Measurements from ENCODE around the gene MTMR3.
"Not testable (repeated sequence)": the region's sequence is repeated elsewhere in the genome, so short reads cannot be mapped to it uniquely, and the experiment has no call there.

GRCh38 chr22:29836791-29837370 lies 46.1 kb upstream of the MTMR3 start:
- TF ChIP-seq, protein P1, sequence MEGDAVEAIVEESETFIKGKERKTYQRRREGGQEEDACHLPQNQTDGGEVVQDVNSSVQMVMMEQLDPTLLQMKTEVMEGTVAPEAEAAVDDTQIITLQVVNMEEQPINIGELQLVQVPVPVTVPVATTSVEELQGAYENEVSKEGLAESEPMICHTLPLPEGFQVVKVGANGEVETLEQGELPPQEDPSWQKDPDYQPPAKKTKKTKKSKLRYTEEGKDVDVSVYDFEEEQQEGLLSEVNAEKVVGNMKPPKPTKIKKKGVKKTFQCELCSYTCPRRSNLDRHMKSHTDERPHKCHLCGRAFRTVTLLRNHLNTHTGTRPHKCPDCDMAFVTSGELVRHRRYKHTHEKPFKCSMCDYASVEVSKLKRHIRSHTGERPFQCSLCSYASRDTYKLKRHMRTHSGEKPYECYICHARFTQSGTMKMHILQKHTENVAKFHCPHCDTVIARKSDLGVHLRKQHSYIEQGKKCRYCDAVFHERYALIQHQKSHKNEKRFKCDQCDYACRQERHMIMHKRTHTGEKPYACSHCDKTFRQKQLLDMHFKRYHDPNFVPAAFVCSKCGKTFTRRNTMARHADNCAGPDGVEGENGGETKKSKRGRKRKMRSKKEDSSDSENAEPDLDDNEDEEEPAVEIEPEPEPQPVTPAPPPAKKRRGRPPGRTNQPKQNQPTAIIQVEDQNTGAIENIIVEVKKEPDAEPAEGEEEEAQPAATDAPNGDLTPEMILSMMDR (IDR thresholded peaks at IDR 0.05), result not testable (repeated sequence)
- TF ChIP-seq POLR2A (IDR thresholded peaks at IDR 0.05; ENCODE audit: low read depth); EP300 (IDR thresholded peaks at IDR 0.05): not testable (repeated sequence)

All from esophagus muscularis mucosa (tissue), 4 donors.